UCSD-AML1 (cell line): ENCODE measurements around the gene LRRC4B.

Source experiments
- DNase-seq: peaks from one replicate; lab custom pipeline; 2025; ENCODE audit not compliant: unreplicated experiment; lab: John Stamatoyannopoulos, UW

Gene LRRC4B

GRCh38 chr19:50573741-50574461 is 5.7 kb upstream of the LRRC4B start:
- DNase-seq, result no peak

- DNase-seq, result no peak
Measured at GRCh38 chr19:50570997-50571396, 2.8 kb upstream of the LRRC4B start.

- DNase-seq, result no peak
Measured at GRCh38 chr19:50569938-50570540, 1.8 kb upstream of the LRRC4B start.

DNA sequence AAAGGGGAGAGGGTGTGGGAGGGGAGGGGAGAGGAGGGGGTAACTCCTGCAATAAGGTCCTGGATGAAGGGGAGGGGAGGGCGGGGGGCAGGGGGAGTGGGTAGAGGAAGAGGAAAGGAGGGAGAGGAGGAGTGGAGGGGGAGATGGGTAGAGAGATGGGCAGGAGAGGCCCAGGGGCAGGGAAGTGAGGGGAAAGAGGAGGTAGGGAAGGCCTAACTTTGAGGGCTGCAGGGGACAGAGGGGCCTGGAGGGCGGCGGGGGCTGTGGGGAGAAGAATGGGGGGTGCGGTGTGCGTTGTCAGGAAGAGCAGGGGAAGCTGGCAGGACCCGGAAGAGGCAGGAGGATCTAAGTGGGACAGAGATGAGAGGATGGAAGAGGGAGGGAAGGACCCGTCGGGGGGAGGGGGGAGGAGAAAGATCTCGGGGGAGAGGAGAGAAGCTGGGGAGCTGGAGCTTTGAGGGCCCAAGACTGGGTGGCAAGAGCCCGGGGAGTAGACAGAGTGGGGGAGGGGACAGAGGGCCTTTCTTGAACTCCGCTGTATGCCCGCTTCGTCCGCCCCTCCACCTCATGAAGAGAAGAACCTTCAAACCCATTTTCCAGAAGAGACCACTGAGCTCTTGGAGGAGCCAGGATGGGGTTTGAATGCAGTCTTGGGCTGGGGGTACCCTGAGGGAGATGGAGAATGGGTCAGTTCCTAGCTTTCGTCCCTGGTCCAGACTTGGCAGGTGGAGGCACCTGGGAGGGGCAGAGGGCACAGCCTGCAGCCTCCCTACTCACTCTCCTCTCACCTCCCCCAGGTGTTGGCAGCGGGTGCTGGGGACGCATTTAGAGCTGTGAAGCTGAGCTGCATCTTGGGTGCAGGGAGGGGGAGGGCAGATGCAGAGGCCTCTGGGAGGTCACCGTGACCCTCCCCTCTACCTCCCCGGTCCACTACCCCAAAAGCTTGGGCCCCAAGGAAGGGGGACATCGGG is 778 bp upstream of the LRRC4B start:
- DNase-seq, result no peak

GRCh38 chr19:50567052-50567841 is 988 bp downstream of the LRRC4B start:
- DNase-seq, result no peak

- no peak for DNase-seq
Measured at GRCh38 chr19:50565984-50566903, 2.0 kb downstream of the LRRC4B start.

GRCh38 chr19:50564229-50565105 is 3.8 kb downstream of the LRRC4B start:
- DNase-seq, result no peak

GRCh38 chr19:50563597-50563996 is 4.6 kb downstream of the LRRC4B start:
- DNase-seq, result no peak

DNA sequence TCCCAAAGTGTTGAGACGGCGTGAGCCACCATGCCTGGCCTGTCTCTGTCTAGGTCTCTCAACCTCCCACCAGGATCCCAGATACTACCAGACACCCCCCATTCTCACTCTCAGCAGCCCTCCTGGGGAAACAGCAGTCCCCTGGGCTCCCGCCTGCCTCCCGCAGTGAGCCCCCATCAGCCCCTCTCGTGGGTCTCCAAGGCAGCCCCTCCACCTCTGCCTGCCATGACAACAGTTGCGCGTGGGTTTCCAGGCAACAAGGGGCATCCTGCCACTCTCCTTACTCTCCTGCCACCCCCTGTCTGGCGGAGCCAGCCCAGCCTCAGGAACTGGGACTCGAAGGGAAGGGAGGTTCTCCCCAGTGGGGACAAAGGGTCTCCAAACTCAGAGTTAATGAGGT is 5.2 kb downstream of the LRRC4B start:
- DNase-seq, result no peak

DNA sequence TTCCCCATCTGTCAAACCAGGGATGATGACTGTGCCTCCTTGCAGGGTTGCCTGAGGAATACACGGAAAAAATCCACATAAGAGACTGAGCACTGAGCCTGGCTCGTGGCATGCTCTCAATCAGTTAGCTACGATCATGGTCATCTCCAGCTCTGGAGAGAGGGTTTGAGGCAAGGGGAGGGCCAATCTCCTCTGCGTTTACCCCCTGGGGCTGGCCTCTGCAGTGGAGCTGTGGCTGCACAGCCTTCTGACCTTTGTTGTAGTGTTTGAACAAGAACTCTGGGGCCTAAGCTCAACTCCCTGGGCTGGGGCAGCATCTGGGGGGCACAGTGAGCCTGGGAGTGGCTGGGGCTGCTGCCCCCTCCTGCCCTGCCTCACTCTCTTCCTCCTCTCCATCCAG is 5.9 kb downstream of the LRRC4B start:
- DNase-seq, result no peak

GRCh38 chr19:50559636-50560035 is 8.6 kb downstream of the LRRC4B start:
- DNase-seq, result no peak

DNA sequence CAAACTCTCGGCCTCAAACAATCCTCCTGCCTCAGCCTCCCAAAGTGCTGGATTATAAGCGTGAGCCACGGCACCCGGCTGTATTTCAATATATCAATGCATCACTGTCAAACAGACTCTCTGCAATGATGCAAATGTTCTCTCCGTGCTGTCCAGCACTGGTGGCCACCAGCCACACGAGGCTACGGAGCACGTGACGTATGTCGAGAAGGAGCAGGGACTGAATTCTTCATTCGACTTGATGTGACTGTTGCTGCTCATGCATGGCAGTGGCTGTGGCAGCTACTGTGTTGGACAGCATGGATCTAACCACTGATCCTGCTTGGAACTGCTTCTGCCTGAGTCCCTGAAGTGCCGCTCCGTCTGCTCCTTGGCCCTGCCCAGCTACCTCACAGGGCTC is 9.8 kb downstream of the LRRC4B start:
- no peak for DNase-seq

DNA sequence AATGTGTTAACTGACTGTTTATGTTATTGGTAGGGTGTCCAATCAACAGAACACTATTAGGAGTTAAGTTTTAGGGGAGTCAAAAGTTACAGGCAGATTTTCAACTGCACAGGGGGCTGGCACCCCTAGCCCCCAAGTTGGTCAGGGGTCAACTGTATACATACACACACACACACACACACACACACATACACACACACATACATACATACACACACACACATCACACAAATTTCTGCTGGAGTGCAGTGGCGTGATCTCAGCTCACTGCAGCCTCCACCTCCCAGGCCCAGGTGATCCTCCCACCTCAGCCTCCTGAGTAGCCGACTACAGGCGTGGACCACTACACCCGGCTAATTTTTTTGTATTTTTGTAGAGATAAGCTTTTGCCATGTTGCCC is 10.2 kb downstream of the LRRC4B start:
- no peak for DNase-seq

- DNase-seq, result no peak
Measured at GRCh38 chr19:50557009-50557613, 11.1 kb downstream of the LRRC4B start.

DNA sequence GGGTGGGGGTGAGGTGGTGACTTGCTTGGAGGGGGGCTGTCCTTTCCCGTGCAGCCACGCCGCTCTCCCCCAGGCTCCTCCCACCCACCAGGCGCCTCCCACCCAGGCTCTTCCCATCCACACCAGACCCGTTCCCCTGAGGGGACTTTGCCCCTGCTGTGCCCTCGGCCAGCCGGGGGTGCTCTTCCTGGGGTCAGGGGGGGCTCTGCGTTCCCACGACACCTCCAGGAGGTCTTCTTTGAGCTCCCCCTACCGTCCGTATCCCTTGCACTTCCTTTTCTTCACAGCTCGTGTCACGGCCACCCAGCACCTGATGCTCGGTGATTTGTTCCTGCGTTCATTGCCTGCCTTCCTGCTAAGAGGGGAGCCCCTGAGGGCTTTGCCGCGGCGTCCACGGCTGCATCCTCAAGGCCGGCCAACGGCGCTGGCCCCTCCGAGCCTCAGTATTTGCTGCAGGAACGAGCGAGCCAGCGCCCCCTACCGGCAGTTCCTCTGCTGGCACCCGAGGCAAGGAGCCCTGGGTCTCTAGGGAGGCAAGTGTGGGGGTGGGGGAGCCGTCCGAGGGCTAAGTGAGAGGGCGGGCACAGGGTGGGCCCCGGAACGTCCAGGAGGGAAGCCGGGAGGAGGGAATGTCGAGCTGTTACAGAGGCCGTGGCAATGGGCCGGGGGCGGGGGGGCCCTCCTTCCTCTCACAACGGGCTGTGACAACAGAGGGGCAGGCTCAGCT is 11.8 kb downstream of the LRRC4B start:
- DNase-seq, result peak; percentile 81

GRCh38 chr19:50555450-50556281 is 12.6 kb downstream of the LRRC4B start:
- no peak for DNase-seq

DNA sequence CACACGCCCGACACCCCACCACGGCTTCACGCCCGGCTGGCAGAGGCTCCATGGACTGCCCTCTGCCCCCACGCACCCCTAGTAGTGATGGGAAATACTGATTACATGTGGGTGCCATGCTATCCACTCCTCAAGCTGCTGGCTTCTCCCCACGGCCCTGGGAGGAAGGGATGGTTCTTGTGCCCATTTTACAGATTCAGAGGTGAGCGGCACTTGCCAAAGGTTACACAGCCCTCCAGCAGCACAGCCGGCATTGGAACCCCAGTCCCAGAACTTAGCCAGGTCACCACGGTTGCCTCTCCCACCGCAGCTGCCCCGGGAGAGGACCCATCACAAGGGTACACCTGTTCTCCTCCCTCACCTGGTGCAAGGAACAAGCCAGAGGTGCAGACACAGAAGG is 13.2 kb downstream of the LRRC4B start:
- no peak for DNase-seq
